Liver (tissue), 9 donors: ENCODE data around the gene PLXDC2. TPM values are rescaled to one million over a fixed set of nuclear protein-coding genes. Genes with fewer than 3 reads are reported as not detected.

Experiments used
- DNase-seq: peaks from one replicate; pipeline ENCODE4 v3.0.0-alpha.2; 2017; ENCODE audit warnings: low spot score
- H3K27ac ChIP-seq, 2 donors: one replicate each; pipeline ENCODE4 v1.7.0; 2013; ENCODE audit warnings: inconsistent platforms in 2 of 2, low read length in 2 of 2, control low read depth in 1 of 2, low read depth in 1 of 2, mild to moderate bottlenecking in 1 of 2
- H3K27me3 ChIP-seq, 4 donors: one replicate each; pipeline versions ENCODE4 v1.6.1 to v1.7.0; 2013; ENCODE audit warnings: low read length in 3 of 4, inconsistent platforms in 1 of 4, mild to moderate bottlenecking in 1 of 4, moderate library complexity in 1 of 4; ENCODE audit not compliant: control insufficient read depth in 4 of 4, insufficient read depth in 4 of 4
- H3K36me3 ChIP-seq, 4 donors: one replicate each; pipeline versions ENCODE4 v1.6.1 to v1.7.0; 2013; ENCODE audit warnings: low read length in 3 of 4, mild to moderate bottlenecking in 3 of 4, low read depth in 1 of 4, moderate library complexity in 1 of 4; ENCODE audit not compliant: control insufficient read depth in 4 of 4, insufficient read depth in 3 of 4
- H3K4me1 ChIP-seq, 4 donors: one replicate each; pipeline versions ENCODE4 v1.6.1 to v1.7.0; 2013; ENCODE audit warnings: low read length in 3 of 4, mild to moderate bottlenecking in 3 of 4, moderate library complexity in 1 of 4; ENCODE audit not compliant: control insufficient read depth in 4 of 4, insufficient read depth in 4 of 4
- H3K4me3 ChIP-seq, 3 donors: one replicate each; pipeline versions ENCODE4 v1.6.1 to v1.7.0; 2013; ENCODE audit warnings: low read length in 3 of 3, control low read depth in 1 of 3, low read depth in 1 of 3, mild to moderate bottlenecking in 1 of 3
- H3K9ac ChIP-seq, 2 donors: one replicate each; pipeline ENCODE4 v1.7.0; 2013; ENCODE audit warnings: low read length in 2 of 2, mild to moderate bottlenecking in 2 of 2, moderate library complexity in 2 of 2, control low read depth in 1 of 2, low read depth in 1 of 2
- H3K9me3 ChIP-seq, 4 donors: one replicate each; pipeline versions ENCODE4 v1.6.1 to v1.7.0; 2013; ENCODE audit warnings: low read length in 3 of 4; ENCODE audit not compliant: control insufficient read depth in 4 of 4
- EGR1 ChIP-seq, 2 donors: IDR thresholded peaks; 2 replicates each; pipeline ENCODE4 v1.6.1; 2016 to 2018; ENCODE audit warnings: antibody characterized with exemption in 2 of 2, low read depth in 2 of 2
- FOXA2 ChIP-seq: IDR thresholded peaks from 2 replicates; pipeline ENCODE4 v1.6.1; 2016; ENCODE audit warnings: antibody characterized with exemption
- GABPA ChIP-seq, 2 donors: IDR thresholded peaks in 1 of 2; conservative IDR thresholded peaks in 1 of 2; 2 replicates each; pipeline ENCODE4 v1.6.1; 2016; ENCODE audit warnings: antibody characterized with exemption in 2 of 2, mild to moderate bottlenecking in 1 of 2, moderate library complexity in 1 of 2
- HNF4A ChIP-seq, 2 donors: conservative IDR thresholded peaks; 2 replicates each; pipeline ENCODE4 v1.6.1; 2016; ENCODE audit warnings: antibody characterized with exemption in 2 of 2, mild to moderate bottlenecking in 2 of 2
- HNF4G ChIP-seq: IDR thresholded peaks from 2 replicates; pipeline ENCODE4 v1.6.1; 2016; ENCODE audit warnings: antibody characterized with exemption
- NR2F2 ChIP-seq: IDR thresholded peaks from 2 replicates; pipeline ENCODE4 v1.6.1; 2016; ENCODE audit warnings: antibody characterized with exemption
- RAD21 ChIP-seq, 2 donors: IDR thresholded peaks; 2 replicates each; pipeline ENCODE4 v1.6.1; 2016; ENCODE audit warnings: antibody characterized with exemption in 2 of 2, mild to moderate bottlenecking in 2 of 2
- RXRA ChIP-seq, 2 donors: IDR thresholded peaks; 2 replicates each; pipeline ENCODE4 v1.6.1; 2017 to 2018; ENCODE audit warnings: antibody characterized with exemption in 2 of 2, mild to moderate bottlenecking in 1 of 2
- SP1 ChIP-seq: IDR thresholded peaks from 2 replicates; pipeline ENCODE4 v1.6.1; 2018; ENCODE audit warnings: antibody characterized with exemption, mild to moderate bottlenecking
- TAF1 ChIP-seq: conservative IDR thresholded peaks from 2 replicates; pipeline ENCODE4 v1.6.1; 2016; ENCODE audit warnings: antibody characterized with exemption, mild to moderate bottlenecking
- WGBS: extraction: QIAGEN DNeasy Blood & Tissue Kit; methylation state at CpG from one replicate; pipeline ENCODE4 v1.1.7; 2013; 5-methylcytosine and 5-hydroxymethylcytosine counted together
- polyA plus RNA-seq, 2 donors: library from polyadenylated mRNA; stranded (reverse) in 1 of 2; unstranded in 1 of 2; fragments of 200-250 nt in 1 of 2; fragments of >200 nt in 1 of 2; fragmentation: Nextera tagmentation in 1 of 2; extraction: Ambion mirVana in 1 of 2; gene quantifications; one replicate each; pipeline versions ENCODE4 v1.2.1 to v1.2.3, GENCODE V29; 2013 to 2015
- total RNA-seq, 2 donors: library from RNA; depleted of rRNA; stranded (reverse); fragments of >200 nt; gene quantifications; one replicate each; pipeline ENCODE4 v1.2.3, GENCODE V29; 2014
- TF ChIP-seq, protein P1 (sequence below): IDR thresholded peaks from 2 replicates; pipeline ENCODE4 v1.6.1; 2016; ENCODE audit warnings: antibody characterized with exemption
- TF ChIP-seq, protein P2 (sequence below): fragments of 150-350 bp; IDR thresholded peaks from 2 replicates; pipeline ENCODE4 v1.5.1; 2017; ENCODE audit warnings: improper control_type of control experiment, low read depth, low read length; ENCODE audit not compliant: missing input control
- TF ChIP-seq, protein P3 (sequence below): IDR thresholded peaks from 2 replicates; pipeline ENCODE4 v1.6.1; 2016; ENCODE audit warnings: antibody characterized with exemption
- TF ChIP-seq, protein P4 (sequence below): IDR thresholded peaks from 2 replicates; pipeline ENCODE4 v1.6.1; 2016; ENCODE audit warnings: antibody characterized with exemption
- donor health status: healthy.
- donor health status: healthy.
- donor health status: healthy.
- donor health status: healthy.
- donor health status: healthy.

PLXDC2 gene
- total and polyA plus RNA-seq, 4 donors: 1.4 to 5.1 (median 2.4) TPM

DNA sequence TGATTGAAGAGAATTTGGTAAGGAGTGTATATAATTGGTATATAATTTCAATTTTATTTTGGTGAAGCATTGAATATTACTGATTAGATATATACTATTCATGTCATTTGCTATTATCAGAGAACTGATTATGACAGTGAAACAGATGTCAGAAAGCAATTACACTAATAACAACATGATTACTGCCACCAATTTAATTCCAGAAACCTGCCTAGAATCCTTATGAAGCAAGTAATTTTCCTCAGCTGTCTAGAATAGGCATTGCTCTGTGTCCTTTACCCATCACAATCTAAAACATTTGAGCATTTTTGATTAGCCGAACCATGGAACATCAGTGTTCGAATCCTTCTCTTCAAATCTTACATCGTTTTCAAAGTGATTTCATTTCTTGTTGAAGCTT is 24.5 kb downstream of the PLXDC2 start:
- Histone ChIP-seq H3K4me1 (peaks cover 0 to 10% (median 2%) of the 10 kb centered on the region in 4 donors), H3K4me3 (no peak overlapping the region), H3K27ac (no peak overlapping the region), H3K36me3 (no peaks in the 10 kb centered on the region), H3K9me3 (no peaks in the 10 kb centered on the region), H3K27me3 (no peaks in the 10 kb centered on the region), H3K9ac (no peak overlapping the region)
- TF ChIP-seq, protein P1, sequence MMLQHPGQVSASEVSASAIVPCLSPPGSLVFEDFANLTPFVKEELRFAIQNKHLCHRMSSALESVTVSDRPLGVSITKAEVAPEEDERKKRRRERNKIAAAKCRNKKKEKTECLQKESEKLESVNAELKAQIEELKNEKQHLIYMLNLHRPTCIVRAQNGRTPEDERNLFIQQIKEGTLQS: no peak
- TF ChIP-seq, protein P2, sequence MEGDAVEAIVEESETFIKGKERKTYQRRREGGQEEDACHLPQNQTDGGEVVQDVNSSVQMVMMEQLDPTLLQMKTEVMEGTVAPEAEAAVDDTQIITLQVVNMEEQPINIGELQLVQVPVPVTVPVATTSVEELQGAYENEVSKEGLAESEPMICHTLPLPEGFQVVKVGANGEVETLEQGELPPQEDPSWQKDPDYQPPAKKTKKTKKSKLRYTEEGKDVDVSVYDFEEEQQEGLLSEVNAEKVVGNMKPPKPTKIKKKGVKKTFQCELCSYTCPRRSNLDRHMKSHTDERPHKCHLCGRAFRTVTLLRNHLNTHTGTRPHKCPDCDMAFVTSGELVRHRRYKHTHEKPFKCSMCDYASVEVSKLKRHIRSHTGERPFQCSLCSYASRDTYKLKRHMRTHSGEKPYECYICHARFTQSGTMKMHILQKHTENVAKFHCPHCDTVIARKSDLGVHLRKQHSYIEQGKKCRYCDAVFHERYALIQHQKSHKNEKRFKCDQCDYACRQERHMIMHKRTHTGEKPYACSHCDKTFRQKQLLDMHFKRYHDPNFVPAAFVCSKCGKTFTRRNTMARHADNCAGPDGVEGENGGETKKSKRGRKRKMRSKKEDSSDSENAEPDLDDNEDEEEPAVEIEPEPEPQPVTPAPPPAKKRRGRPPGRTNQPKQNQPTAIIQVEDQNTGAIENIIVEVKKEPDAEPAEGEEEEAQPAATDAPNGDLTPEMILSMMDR: no peak
- TF ChIP-seq GABPA (IDR thresholded peaks at IDR 0.05 in 1 of 2, conservative IDR thresholded peaks at IDR 0.05 in 1 of 2): no peak
- TF ChIP-seq RAD21 (IDR thresholded peaks at IDR 0.05): no peak
- WGBS: 94% methylated on average over 3 of the region's 3 CpGs
- no peak for DNase-seq

DNA sequence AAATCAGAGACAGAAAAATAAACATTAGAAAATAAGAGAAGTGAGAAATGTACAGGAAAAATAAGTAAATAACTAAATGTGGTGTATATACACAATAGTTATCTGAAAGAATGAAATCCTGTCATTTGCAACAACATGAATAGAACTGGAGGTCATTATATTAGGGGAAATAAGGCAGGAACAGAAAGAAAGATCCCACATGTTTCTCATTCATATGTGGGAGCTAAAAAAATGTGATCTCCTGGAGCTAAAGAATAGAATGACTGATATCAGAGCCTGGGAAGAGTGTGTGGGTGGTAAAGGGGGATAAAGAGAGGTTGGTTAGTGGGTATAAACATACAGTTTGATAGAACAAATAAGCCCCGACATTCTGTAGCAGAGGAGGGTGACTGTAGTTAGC is 27.3 kb downstream of the PLXDC2 start:
- DNase-seq: no peak
- TF ChIP-seq, protein P3, sequence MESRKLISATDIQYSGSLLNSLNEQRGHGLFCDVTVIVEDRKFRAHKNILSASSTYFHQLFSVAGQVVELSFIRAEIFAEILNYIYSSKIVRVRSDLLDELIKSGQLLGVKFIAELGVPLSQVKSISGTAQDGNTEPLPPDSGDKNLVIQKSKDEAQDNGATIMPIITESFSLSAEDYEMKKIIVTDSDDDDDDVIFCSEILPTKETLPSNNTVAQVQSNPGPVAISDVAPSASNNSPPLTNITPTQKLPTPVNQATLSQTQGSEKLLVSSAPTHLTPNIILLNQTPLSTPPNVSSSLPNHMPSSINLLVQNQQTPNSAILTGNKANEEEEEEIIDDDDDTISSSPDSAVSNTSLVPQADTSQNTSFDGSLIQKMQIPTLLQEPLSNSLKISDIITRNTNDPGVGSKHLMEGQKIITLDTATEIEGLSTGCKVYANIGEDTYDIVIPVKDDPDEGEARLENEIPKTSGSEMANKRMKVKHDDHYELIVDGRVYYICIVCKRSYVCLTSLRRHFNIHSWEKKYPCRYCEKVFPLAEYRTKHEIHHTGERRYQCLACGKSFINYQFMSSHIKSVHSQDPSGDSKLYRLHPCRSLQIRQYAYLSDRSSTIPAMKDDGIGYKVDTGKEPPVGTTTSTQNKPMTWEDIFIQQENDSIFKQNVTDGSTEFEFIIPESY: no peak
- TF ChIP-seq SP1 (no peak), FOXA2 (no peak), GABPA (IDR thresholded peaks at IDR 0.05 in 1 of 2, conservative IDR thresholded peaks at IDR 0.05 in 1 of 2) (no peak), RXRA (IDR thresholded peaks at IDR 0.05) (no peak), EGR1 (IDR thresholded peaks at IDR 0.05; ENCODE audit: low read depth in 2 of 2) (no peak), HNF4A (conservative IDR thresholded peaks at IDR 0.05) (no peak), TAF1 (no peak), NR2F2 (no peak), HNF4G (no peak), RAD21 (IDR thresholded peaks at IDR 0.05) (no peak)
- TF ChIP-seq, protein P4, sequence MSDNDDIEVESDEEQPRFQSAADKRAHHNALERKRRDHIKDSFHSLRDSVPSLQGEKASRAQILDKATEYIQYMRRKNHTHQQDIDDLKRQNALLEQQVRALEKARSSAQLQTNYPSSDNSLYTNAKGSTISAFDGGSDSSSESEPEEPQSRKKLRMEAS: no peak
- TF ChIP-seq, protein P1: no peak
- no peak overlapping the region for H3K4me3 ChIP-seq
- H3K9me3 ChIP-seq: no peaks in the 10 kb centered on the region
- H3K4me1 ChIP-seq: no peaks in the 10 kb centered on the region
- H3K27ac ChIP-seq: no peak overlapping the region
- WGBS: 65% methylated on average over 1 of the region's 1 CpG
- H3K27me3 ChIP-seq: no peaks in the 10 kb centered on the region
- no peak overlapping the region for H3K9ac ChIP-seq
- H3K36me3 ChIP-seq: no peaks in the 10 kb centered on the region
